Measurements from ENCODE around the gene NLGN3.

GRCh38 chrX:71131510-71131909, 13.1 kb upstream of the NLGN3 start:
- TF ChIP-seq, protein P1, sequence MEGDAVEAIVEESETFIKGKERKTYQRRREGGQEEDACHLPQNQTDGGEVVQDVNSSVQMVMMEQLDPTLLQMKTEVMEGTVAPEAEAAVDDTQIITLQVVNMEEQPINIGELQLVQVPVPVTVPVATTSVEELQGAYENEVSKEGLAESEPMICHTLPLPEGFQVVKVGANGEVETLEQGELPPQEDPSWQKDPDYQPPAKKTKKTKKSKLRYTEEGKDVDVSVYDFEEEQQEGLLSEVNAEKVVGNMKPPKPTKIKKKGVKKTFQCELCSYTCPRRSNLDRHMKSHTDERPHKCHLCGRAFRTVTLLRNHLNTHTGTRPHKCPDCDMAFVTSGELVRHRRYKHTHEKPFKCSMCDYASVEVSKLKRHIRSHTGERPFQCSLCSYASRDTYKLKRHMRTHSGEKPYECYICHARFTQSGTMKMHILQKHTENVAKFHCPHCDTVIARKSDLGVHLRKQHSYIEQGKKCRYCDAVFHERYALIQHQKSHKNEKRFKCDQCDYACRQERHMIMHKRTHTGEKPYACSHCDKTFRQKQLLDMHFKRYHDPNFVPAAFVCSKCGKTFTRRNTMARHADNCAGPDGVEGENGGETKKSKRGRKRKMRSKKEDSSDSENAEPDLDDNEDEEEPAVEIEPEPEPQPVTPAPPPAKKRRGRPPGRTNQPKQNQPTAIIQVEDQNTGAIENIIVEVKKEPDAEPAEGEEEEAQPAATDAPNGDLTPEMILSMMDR (conservative IDR thresholded peaks at IDR 0.05 in 1 of 2, IDR thresholded peaks at IDR 0.05 in 1 of 2; ENCODE audit: low read depth in 1 of 2, low read length in 2 of 2) = no peak
- no peak for TF ChIP-seq EZH2 (IDR thresholded peaks at IDR 0.05; ENCODE audit: low read length, missing control alignments)

All from fibroblast of lung (primary cell).